ENCODE measurements around the gene RRP15. TPM values are rescaled to one million over a fixed set of nuclear protein-coding genes. Genes with fewer than 3 reads are reported as not detected.

RRP15 gene
- total RNA-seq, 4 donors from 2014 or later = 4.8 to 11.6 (median 6.7) TPM

DNA sequence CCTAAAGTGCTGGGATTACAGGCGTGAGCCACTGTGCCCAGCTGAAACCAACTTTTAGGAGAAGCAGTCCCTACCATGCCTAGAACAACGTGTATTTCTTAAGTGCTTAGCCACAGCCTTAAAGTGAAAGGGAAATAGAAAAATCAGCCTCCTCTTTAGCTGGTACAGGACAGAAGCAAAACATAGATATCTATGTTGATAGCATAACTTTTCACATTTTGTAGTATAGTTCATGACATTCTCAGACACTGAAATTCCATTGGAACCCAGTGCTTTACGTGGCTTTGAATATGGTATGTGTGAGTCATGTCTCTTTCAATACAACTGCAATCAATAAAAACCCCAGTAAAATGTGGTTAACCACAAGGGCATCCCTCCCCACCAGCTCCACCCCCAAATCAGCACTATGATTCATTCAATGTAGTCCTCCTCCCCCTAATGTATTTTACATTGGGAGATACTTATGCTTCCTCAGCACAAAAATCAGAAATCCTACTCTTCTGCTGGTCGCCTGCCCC is 92.1 kb downstream of the RRP15 start:
- H3K27ac ChIP-seq = no peak overlapping the region
- H3K4me3 ChIP-seq = no peak overlapping the region
- no peak for DNase-seq (ENCODE audit: low spot score in 2 of 2)
- peaks cover 32% of the 10 kb centered on the region for H3K4me1 ChIP-seq
- 52% methylated on average over 4 of the region's 4 CpGs for WGBS
- no peaks in the 10 kb centered on the region for H3K9me3 ChIP-seq
- H3K36me3 ChIP-seq = no peaks in the 10 kb centered on the region
- TF ChIP-seq POLR2AphosphoS5 (IDR thresholded peaks at IDR 0.05) = no peak
- TF ChIP-seq POLR2A (IDR thresholded peaks at IDR 0.05) = no peak
- no peak for TF ChIP-seq EP300 (IDR thresholded peaks at IDR 0.05)
- TF ChIP-seq CTCF (IDR thresholded peaks at IDR 0.05) = no peak
- H3K27me3 ChIP-seq = no peaks in the 10 kb centered on the region

GRCh38 chr1:218380125-218380977 is 95.3 kb downstream of the RRP15 start:
- Histone ChIP-seq H3K4me1 (peaks cover 12% of the 10 kb centered on the region), H3K27me3 (no peaks in the 10 kb centered on the region), H3K27ac (no peak overlapping the region), H3K9me3 (no peaks in the 10 kb centered on the region), H3K4me3 (no peak overlapping the region), H3K36me3 (no peaks in the 10 kb centered on the region)
- no peak for DNase-seq (ENCODE audit: low spot score in 2 of 2)
- WGBS = 67% methylated on average over 7 of the region's 7 CpGs
- TF ChIP-seq POLR2AphosphoS5 (IDR thresholded peaks at IDR 0.05) = no peak
- no peak for TF ChIP-seq EP300 (IDR thresholded peaks at IDR 0.05)
- no peak for TF ChIP-seq CTCF (IDR thresholded peaks at IDR 0.05)
- TF ChIP-seq POLR2A (IDR thresholded peaks at IDR 0.05) = no peak

DNA sequence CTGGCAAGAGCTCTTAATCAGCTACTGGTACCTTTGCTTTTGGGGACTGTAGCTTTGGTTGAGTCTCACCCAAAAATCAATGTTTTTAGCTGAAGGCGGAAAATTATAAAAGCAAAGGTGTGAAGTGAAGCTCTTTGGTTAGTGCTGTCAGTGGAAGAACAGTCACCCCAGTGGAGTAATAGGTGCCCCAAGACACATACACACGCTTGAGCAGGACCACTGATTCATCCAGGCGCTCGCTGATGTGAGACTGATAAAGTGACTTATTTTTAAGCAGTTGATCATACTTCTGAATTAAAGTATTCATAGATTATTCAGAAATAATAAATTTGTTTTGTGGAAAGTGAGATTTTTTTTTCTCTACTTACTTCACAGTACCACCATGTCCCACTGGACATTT is 97.2 kb downstream of the RRP15 start:
- Histone ChIP-seq H3K4me1 (peaks cover 11% of the 10 kb centered on the region), H3K36me3 (no peaks in the 10 kb centered on the region), H3K9me3 (no peaks in the 10 kb centered on the region), H3K27ac (no peak overlapping the region), H3K4me3 (no peak overlapping the region), H3K27me3 (no peaks in the 10 kb centered on the region)
- no peak for DNase-seq (ENCODE audit: low spot score in 2 of 2)
- WGBS = 96% methylated on average over 4 of the region's 4 CpGs
- TF ChIP-seq CTCF (IDR thresholded peaks at IDR 0.05) (no peak), POLR2AphosphoS5 (IDR thresholded peaks at IDR 0.05) (no peak), POLR2A (IDR thresholded peaks at IDR 0.05) (no peak)

- Histone ChIP-seq H3K36me3 (no peaks in the 10 kb centered on the region), H3K9me3 (no peaks in the 10 kb centered on the region), H3K4me1 (peaks cover 6% of the 10 kb centered on the region), H3K27ac (no peak overlapping the region), H3K4me3 (no peak overlapping the region), H3K27me3 (no peaks in the 10 kb centered on the region)
- no peak for DNase-seq (ENCODE audit: low spot score in 2 of 2)
- TF ChIP-seq CTCF (IDR thresholded peaks at IDR 0.05) = no peak
- 77% methylated on average over 2 of the region's 2 CpGs for WGBS
Measured at GRCh38 chr1:218383051-218383450, 98.0 kb downstream of the RRP15 start.

- no peaks in the 10 kb centered on the region for H3K9me3 ChIP-seq
- TF ChIP-seq CTCF (IDR thresholded peaks at IDR 0.05) (no peak), POLR2AphosphoS5 (IDR thresholded peaks at IDR 0.05) (no peak), POLR2A (IDR thresholded peaks at IDR 0.05) (no peak), EP300 (IDR thresholded peaks at IDR 0.05) (no peak)
- no peaks in the 10 kb centered on the region for H3K36me3 ChIP-seq
- H3K4me3 ChIP-seq = no peak overlapping the region
- peaks cover 6% of the 10 kb centered on the region for H3K4me1 ChIP-seq
- H3K27ac ChIP-seq = no peak overlapping the region
- no peak for DNase-seq (ENCODE audit: low spot score in 2 of 2)
- 82% methylated on average over 8 of the region's 8 CpGs for WGBS
- H3K27me3 ChIP-seq = no peaks in the 10 kb centered on the region
Measured at GRCh38 chr1:218383681-218384080, 98.6 kb downstream of the RRP15 start.
